Measurements from ENCODE around the gene RANBP10. TPM values are rescaled to one million over a fixed set of nuclear protein-coding genes. Genes with fewer than 3 reads are reported as not detected.
"Not testable (repeated sequence)": the region's sequence is repeated elsewhere in the genome, so short reads cannot be mapped to it uniquely, and the experiment has no call there.

RANBP10 gene
- polyA plus RNA-seq, 2 of the 4 experiments (the other 2 are of a cell fraction), result 7.5 to 9.8 TPM

DNA sequence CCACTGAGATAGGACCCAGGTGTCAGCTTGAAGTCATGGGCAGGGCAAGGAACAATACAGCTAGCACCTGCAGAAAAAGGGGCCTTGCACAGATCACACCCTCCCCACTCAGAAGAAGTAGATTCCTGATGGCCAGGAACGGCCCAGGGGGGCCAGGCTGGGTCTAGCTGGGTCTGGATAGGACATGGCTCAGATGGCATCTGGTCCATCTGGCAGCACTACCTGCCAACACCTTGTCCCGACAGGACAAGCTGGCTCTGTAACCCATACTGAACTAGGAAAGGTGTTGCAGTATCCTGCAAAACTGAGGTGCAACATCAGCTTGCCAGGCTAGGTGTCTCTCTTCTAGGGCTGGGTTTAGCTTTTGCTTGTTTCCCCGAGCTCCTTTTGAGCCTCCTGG is 48.4 kb downstream of the RANBP10 start:
- CTCF ChIA-PET, result interaction anchor here (0.7 to 1.1 kb wide), 3 partner anchors 59 to 113 kb away, joined by 3 to 6 read pairs (median 3); partner anchors contain the start of gene CARMIL2
- Histone ChIP-seq H3K4me2 (no peak overlapping the region), H3K9me3 (no peaks in the 10 kb centered on the region), H3K27ac (no peak overlapping the region), H3K4me3 (no peak overlapping the region), H3K4me1 (no peaks in the 10 kb centered on the region)
- 85% methylated on average over 3 of the region's 3 CpGs for WGBS (ENCODE audit: missing lambda C conversion rate)
- POLR2A ChIA-PET, result no interaction called here
- FAIRE-seq (no peak), DNase-seq (ENCODE audit: low read depth in 1 of 2, low spot score in 1 of 2) (no peak), ATAC-seq (no peak)
- TF ChIP-seq FOSB (CRISPR knock-in tag; IDR thresholded peaks at IDR 0.05) (no peak), HOXB5 (CRISPR knock-in tag; IDR thresholded peaks at IDR 0.05) (no peak), JUN (IDR thresholded peaks at IDR 0.05) (no peak), CBX2 (IDR thresholded peaks at IDR 0.05; ENCODE audit: borderline replicate concordance, low read depth) (no peak), RFX5 (IDR thresholded peaks at IDR 0.05) (no peak), RAD21 (conservative IDR thresholded peaks at IDR 0.05 in 1 of 2, IDR thresholded peaks at IDR 0.05 in 1 of 2) (no peak), FOXS1 (CRISPR knock-in tag; IDR thresholded peaks at IDR 0.05) (no peak), GATA3 (IDR thresholded peaks at IDR 0.05; ENCODE audit: borderline replicate concordance) (no peak), SMC3 (IDR thresholded peaks at IDR 0.05) (no peak), CEBPB (IDR thresholded peaks at IDR 0.05) (no peak), HEYL (CRISPR knock-in tag; IDR thresholded peaks at IDR 0.05) (no peak), POLR2AphosphoS2 (conservative IDR thresholded peaks at IDR 0.05; ENCODE audit: low read length) (no peak)
- TF ChIP-seq, protein P1, sequence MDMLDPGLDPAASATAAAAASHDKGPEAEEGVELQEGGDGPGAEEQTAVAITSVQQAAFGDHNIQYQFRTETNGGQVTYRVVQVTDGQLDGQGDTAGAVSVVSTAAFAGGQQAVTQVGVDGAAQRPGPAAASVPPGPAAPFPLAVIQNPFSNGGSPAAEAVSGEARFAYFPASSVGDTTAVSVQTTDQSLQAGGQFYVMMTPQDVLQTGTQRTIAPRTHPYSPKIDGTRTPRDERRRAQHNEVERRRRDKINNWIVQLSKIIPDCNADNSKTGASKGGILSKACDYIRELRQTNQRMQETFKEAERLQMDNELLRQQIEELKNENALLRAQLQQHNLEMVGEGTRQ (IDR thresholded peaks at IDR 0.05), result no peak

GRCh38 chr16:67752641-67753040 is 53.7 kb downstream of the RANBP10 start:
- TF ChIP-seq BHLHE40 (IDR thresholded peaks at IDR 0.05; ENCODE audit: low read depth, low read length), result no peak
- TF ChIP-seq ZC3H11A (IDR thresholded peaks at IDR 0.05), result no peak
- TF ChIP-seq RAD21 (conservative IDR thresholded peaks at IDR 0.05 in 1 of 2, IDR thresholded peaks at IDR 0.05 in 1 of 2), result no peak
- TF ChIP-seq, protein P2, sequence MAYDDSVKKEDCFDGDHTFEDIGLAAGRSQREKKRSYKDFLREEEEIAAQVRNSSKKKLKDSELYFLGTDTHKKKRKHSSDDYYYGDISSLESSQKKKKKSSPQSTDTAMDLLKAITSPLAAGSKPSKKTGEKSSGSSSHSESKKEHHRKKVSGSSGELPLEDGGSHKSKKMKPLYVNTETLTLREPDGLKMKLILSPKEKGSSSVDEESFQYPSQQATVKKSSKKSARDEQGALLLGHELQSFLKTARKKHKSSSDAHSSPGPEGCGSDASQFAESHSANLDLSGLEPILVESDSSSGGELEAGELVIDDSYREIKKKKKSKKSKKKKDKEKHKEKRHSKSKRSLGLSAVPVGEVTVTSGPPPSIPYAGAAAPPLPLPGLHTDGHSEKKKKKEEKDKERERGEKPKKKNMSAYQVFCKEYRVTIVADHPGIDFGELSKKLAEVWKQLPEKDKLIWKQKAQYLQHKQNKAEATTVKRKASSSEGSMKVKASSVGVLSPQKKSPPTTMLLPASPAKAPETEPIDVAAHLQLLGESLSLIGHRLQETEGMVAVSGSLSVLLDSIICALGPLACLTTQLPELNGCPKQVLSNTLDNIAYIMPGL (CRISPR knock-in tag; IDR thresholded peaks at IDR 0.05; ENCODE audit: borderline replicate concordance), result no peak
- TF ChIP-seq RFX5 (IDR thresholded peaks at IDR 0.05), result no peak
- TF ChIP-seq TFCP2L1 (CRISPR knock-in tag; IDR thresholded peaks at IDR 0.05), result no peak
- TF ChIP-seq, protein P3, sequence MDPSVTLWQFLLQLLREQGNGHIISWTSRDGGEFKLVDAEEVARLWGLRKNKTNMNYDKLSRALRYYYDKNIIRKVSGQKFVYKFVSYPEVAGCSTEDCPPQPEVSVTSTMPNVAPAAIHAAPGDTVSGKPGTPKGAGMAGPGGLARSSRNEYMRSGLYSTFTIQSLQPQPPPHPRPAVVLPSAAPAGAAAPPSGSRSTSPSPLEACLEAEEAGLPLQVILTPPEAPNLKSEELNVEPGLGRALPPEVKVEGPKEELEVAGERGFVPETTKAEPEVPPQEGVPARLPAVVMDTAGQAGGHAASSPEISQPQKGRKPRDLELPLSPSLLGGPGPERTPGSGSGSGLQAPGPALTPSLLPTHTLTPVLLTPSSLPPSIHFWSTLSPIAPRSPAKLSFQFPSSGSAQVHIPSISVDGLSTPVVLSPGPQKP (IDR thresholded peaks at IDR 0.05; ENCODE audit: low read depth, low read length), result no peak
- TF ChIP-seq TP53 (CRISPR knock-in tag; IDR thresholded peaks at IDR 0.05), result no peak
- TF ChIP-seq POLR2A (IDR thresholded peaks at IDR 0.05; ENCODE audit: low read length), result no peak
- TF ChIP-seq JUNB (IDR thresholded peaks at IDR 0.05), result no peak
- TF ChIP-seq EHMT2 (IDR thresholded peaks at IDR 0.05; ENCODE audit: low read depth), result no peak
- TF ChIP-seq FOSL2 (IDR thresholded peaks at IDR 0.05), result no peak
- no peak for TF ChIP-seq FOSL2 (CRISPR knock-in tag; IDR thresholded peaks at IDR 0.05)
- no peak for TF ChIP-seq NFE2L2 (conservative IDR thresholded peaks at IDR 0.05; ENCODE audit: low read length)
- TF ChIP-seq NPAS2 (CRISPR knock-in tag; IDR thresholded peaks at IDR 0.05; ENCODE audit: borderline replicate concordance), result no peak
- no peak for TF ChIP-seq CBX2 (IDR thresholded peaks at IDR 0.05; ENCODE audit: borderline replicate concordance, low read depth)
- TF ChIP-seq ZSCAN20 (CRISPR knock-in tag; IDR thresholded peaks at IDR 0.05), result no peak
- DNase-seq (ENCODE audit: low read depth in 1 of 2, low spot score in 1 of 2), result no peak
- ChIA-PET CTCF (interaction anchor here (1.1 kb wide), 1 partner anchor 64 kb away, joined by 5 read pairs; no protein-coding TSS in a partner anchor), POLR2A (no interaction called here)
- Histone ChIP-seq H3K4me3 (no peak overlapping the region), H3K4me2 (no peak overlapping the region), H3K9me3 (no peaks in the 10 kb centered on the region), H3K27ac (no peak overlapping the region), H3K4me1 (no peaks in the 10 kb centered on the region)
- WGBS (ENCODE audit: missing lambda C conversion rate), result 85% methylated on average over 2 of the region's 2 CpGs
- FAIRE-seq, result no peak
- no peak for ATAC-seq

GRCh38 chr16:67751331-67751730 is 55.0 kb downstream of the RANBP10 start:
- ATAC-seq; H3K4me2 ChIP-seq; H3K4me1 ChIP-seq; H3K9me3 ChIP-seq; H3K4me3 ChIP-seq; POLR2A ChIA-PET; H3K27ac ChIP-seq; FAIRE-seq; DNase-seq (ENCODE audit: low read depth in 1 of 2, low spot score in 1 of 2): not testable (repeated sequence)
- CTCF ChIA-PET, result interaction anchor here (0.6 to 1.4 kb wide), 4 partner anchors 13 to 170 kb away, joined by 3 to 4 read pairs (median 4); no protein-coding TSS in a partner anchor
- WGBS (ENCODE audit: missing lambda C conversion rate), result 88% methylated on average over 3 of the region's 3 CpGs

All from A549 (cell line).